GM18951 (cell line): Measurements from ENCODE around the gene ARHGAP11A.
"Not testable (repeated sequence)": the region's sequence is repeated elsewhere in the genome, so short reads cannot be mapped to it uniquely, and the experiment has no call there.

Experiments used
- POLR2A ChIP-seq: IDR thresholded peaks from 4 replicates; pipeline ENCODE4 v1.6.1; 2011; ENCODE audit warnings: mild to moderate bottlenecking; ENCODE audit not compliant: insufficient read length, insufficient read depth; ENCODE audit errors: extremely low read depth
- in situ Hi-C: fragments of 300-500 bp; cut with MboI; formaldehyde crosslinking; loops from one replicate; pipeline ENCODE4 v1.12.0; 2022; ENCODE audit warnings: low sequenced_read_pairs, mixed read lengths, inconsistent platforms; ENCODE audit not compliant: unreplicated experiment

The ARHGAP11A gene, protein sequence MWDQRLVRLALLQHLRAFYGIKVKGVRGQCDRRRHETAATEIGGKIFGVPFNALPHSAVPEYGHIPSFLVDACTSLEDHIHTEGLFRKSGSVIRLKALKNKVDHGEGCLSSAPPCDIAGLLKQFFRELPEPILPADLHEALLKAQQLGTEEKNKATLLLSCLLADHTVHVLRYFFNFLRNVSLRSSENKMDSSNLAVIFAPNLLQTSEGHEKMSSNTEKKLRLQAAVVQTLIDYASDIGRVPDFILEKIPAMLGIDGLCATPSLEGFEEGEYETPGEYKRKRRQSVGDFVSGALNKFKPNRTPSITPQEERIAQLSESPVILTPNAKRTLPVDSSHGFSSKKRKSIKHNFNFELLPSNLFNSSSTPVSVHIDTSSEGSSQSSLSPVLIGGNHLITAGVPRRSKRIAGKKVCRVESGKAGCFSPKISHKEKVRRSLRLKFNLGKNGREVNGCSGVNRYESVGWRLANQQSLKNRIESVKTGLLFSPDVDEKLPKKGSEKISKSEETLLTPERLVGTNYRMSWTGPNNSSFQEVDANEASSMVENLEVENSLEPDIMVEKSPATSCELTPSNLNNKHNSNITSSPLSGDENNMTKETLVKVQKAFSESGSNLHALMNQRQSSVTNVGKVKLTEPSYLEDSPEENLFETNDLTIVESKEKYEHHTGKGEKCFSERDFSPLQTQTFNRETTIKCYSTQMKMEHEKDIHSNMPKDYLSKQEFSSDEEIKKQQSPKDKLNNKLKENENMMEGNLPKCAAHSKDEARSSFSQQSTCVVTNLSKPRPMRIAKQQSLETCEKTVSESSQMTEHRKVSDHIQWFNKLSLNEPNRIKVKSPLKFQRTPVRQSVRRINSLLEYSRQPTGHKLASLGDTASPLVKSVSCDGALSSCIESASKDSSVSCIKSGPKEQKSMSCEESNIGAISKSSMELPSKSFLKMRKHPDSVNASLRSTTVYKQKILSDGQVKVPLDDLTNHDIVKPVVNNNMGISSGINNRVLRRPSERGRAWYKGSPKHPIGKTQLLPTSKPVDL

DNA sequence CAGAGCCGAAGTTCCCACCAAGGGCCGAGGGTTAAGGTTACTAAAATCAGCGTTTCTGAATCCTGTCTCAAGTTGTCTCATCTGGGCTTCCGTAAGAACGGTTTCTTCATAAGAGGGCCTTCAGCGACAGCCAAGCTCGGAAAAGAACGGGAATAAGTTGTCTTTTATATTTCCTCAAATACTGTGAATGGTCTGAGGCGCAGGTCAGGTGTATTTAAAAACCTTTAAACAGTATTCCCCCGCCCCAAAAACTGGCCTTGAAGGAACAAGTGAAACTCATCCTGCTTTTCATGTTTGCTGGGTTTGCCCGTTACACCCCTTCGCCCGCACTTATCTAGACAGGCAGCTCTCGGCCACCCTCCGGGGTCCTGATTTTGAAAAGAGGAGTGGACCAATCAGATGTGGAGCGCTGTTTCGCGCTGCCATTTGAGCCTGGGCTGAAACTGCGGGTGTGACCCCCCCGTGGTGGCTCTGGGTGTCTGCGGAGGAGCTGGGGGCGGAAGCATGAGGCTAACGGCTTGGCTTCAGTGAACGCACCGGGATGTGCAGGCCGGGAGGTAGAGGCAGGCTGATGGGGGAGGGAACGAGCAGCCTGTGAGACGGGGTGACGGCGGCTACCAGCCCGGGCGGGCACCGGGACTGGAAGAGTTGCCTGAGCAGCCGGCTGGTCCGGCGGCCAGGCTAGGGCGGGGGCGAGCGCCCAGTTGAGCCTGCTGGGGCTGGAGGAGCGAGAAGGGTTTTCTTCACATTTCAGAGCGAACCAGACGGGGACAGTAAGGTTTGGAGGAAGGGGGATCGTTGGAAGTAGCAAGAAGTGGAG lies at the start of gene ARHGAP11A:
Gene ARHGAP11A, plus strand, starts transcription at position 454 of the 820 bp plus-strand sequence. CDS start 708 bp downstream, outside the sequence.
- in situ Hi-C loops = not testable (repeated sequence)

DNA sequence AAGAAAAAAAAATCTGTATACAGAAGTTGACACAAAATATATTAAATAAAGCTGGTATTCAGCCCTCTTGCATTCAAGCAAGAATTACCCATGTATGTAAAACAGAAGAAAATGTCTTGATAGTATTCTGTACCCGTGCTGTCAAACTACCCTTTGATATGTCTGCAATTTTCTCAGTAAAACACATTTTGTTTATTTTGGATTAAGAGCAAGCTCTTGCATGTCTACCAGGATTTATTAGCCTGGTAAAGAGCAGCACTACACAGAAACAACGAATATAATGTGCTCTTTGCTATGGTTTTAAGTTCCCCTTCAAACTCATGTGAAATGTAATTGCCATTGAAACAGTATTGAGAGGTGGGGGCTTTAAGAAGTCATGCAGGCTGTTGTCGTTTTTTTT lies 46.3 kb upstream of the ARHGAP11A start:
- in situ Hi-C loops = not testable (repeated sequence)

DNA sequence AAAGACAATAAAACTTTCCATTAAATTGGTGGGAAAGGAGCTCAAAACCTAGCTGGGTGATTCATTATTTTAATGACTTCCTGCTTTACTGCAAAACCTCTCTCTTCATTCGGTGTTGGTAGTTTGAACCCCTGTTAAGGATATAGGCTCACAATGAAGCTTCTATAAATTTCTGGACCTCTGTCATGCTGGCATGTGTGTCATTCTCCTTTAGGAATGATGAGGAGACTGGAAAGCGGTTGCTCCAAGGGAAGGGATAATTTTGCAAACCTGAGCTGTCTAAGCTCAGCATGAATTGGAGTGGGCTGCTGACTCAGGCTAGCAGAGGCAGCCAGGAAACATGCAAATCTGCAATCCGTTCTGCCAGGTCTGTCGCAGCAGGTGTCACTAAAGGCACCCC lies 36.8 kb upstream of the ARHGAP11A start:
- in situ Hi-C loops = not testable (repeated sequence)

DNA sequence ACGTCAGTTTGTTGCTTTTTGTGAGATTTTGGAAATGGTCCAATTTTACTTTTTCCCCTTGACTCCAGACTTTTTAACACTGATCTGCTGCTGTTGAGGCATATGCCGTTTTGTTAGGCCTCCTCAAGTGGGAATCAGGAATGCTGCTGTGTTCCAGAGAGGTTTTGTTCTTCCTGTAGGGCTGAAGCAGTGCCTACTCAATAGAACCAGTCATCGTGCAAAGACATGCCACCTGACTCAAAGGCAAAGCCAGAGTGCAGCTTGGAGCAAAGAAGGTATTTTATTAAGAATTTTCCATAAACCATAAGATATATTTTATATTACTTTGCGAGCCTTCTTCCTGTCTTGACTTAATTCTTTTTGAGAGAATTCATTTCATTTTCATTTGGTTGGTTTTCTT lies 29.5 kb upstream of the ARHGAP11A start:
- in situ Hi-C loops = not testable (repeated sequence)

DNA sequence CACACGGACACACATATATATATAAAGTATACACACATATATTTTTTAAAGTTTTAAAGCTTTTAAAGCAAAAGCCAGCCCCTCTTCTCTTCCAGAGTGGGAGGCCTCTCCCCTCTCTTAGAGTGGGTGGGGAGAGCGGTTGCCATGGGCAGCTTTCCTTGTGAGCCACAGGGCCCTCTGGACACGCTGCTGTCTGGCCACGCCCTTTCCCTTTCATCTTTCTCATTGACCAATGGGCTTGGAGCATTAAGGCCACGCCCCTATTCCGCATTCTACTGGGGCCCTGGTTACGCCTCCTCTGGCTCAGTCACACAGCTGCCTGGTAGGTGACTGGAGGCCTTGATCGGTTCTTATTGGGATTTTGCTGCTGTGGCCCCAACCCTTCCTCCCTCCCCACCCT lies 22.2 kb upstream of the ARHGAP11A start, which contains the start of gene GOLGA8N:
Gene GOLGA8N, plus strand, starts transcription at position 306 of the 400 bp plus-strand sequence.
- in situ Hi-C loops = not testable (repeated sequence)

DNA sequence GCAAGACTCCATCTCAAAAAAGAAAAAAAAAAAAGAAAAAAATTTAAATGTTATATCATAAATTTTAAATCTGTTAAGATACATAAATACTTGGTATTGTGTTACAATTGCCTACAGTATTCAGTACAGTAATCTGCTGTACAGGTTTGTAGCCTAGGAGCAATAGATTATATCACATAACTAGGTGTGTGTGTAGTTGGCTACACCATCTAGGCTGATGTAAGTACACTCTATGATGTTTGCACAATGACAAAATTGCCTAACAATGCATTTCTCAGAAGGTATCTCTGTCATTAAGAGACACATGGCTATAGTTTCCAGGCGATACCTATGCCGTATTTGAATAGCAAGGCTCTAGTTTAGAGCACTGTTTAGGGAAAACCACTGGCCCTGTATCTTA lies 5.8 kb upstream of the ARHGAP11A start:
- in situ Hi-C loops = not testable (repeated sequence)

DNA sequence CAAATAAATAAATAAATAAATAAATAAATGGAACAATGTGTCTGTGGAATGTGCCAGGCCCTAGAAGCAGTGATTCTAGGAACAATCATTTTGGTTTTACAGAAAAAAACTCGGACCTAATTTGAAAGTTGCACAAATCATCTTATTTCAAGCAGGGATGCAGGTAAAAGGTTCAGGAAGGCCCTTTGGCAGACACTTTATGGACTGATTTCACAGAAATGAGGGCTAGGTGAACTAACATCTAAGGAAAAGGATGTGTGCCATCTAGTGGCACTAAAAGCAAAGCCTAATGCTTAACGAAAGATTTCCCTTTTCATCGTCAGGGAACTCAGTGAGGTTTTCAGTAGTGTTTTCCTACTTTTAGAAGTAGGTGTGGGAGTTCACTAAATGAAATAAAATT lies 4.6 kb upstream of the ARHGAP11A start:
- in situ Hi-C loops = not testable (repeated sequence)

DNA sequence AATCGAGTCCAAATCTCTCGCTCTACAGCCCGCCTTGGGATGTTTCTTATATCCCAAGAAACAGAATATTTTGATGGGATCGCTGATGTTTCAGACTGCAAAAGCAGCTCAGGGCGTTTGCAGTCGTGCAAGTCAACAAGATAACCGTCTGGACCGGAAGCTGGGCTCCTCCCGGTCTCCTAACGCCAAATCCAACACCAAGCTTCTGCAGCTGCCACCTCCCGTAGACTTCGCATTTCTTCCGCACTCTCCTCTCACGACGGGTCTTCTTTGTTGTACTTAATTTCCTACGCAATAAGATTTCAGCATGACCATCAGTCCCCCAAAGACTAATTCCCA lies 623 bp upstream of the ARHGAP11A start:
- in situ Hi-C loops = not testable (repeated sequence)

DNA sequence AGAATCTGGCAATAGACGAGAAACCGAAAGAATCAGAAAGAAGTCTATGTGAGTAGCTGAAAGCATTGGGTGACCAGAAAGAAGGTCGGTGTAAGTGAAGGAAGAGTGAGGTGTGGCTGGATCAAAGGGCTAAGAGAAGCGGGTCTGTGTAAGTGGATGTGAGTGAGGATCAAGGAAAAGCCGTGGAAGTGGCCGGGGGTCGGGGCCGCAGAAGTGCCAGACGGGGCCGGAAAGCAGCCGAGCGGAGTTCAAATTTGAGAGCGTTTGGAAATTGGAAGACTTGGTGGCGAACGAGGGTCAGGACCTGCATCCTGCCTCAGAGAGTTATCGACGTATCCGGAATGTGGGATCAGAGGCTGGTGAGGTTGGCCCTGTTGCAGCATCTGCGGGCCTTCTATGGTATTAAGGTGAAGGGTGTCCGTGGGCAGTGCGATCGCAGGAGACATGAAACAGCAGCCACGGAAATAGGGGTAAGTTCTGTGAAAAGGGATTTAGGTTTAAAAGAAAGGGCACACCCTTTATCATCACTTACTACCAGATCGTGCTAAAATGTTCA lies 645 bp downstream of the ARHGAP11A start:
- in situ Hi-C loops = not testable (repeated sequence)

DNA sequence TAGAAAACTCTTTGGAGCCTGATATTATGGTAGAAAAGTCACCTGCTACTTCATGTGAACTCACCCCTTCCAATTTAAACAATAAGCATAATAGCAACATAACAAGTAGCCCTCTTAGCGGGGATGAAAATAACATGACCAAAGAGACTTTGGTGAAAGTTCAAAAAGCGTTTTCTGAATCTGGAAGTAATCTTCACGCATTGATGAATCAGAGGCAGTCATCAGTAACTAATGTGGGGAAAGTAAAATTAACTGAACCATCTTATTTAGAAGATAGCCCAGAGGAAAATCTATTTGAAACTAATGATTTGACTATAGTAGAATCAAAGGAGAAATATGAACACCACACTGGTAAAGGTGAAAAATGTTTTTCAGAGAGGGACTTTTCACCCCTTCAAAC lies 21.1 kb downstream of the ARHGAP11A start:
- in situ Hi-C loops = no loop called here
- no peak for TF ChIP-seq POLR2A

DNA sequence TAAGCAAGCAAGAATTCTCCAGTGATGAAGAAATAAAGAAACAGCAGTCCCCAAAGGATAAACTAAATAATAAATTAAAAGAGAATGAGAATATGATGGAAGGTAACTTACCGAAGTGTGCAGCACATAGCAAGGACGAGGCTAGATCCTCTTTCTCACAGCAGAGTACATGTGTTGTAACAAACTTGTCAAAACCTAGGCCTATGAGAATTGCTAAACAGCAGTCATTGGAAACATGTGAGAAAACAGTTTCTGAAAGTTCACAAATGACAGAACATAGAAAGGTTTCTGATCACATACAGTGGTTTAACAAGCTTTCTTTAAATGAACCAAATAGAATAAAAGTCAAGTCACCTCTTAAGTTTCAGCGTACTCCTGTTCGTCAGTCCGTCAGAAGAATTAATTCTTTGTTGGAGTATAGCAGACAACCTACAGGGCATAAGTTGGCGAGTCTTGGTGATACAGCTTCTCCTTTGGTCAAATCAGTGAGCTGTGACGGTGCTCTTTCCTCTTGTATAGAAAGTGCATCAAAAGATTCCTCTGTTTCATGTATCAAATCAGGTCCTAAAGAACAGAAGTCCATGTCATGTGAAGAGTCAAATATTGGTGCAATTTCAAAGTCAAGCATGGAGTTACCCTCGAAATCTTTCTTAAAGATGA lies 21.7 kb downstream of the ARHGAP11A start:
- no peak for TF ChIP-seq POLR2A
- in situ Hi-C loops = no loop called here

DNA sequence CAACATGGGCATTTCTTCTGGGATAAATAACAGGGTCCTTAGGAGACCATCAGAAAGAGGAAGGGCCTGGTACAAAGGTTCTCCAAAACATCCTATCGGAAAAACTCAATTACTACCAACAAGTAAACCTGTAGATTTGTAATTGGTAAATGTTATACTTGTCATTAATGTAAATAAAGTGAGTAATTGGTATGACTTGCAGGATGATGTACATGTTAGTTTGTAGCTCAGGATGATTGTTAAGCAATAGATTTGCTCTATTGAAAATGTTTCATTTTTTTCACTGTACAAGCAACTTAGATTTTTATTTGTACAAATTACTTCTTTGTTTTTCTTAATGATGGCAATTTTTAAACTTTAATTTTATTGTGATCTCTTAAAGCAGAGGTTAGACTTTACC lies 22.4 kb downstream of the ARHGAP11A start:
- no peak for TF ChIP-seq POLR2A
- in situ Hi-C loops = no loop called here

DNA sequence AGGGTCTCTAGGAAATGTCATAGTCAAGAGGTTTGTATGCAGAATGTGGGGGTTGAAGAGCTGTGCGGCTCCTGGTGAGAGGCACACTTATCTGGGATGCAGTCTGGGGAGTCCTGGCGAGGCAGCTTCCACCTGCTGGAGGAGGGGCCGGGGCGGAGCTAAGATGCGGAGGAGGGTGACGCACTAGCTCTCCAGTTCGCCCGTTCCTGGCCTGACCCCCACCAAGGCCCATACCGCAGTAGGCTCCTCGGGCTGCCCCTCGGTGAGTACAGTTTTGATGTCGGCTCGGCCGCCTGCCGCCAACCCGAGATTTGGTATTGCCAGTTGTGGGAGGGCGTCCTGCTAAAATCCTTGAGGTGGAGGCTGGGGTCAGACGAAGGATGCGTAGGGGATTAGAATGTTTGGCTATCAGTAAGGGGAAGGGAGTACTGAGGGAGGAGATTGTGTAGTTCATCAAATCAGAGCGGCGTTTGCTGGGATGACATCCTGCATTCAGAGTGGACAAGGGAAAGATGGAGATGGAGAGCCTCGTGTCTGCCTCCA lies 26.3 kb downstream of the ARHGAP11A start, which contains the start of gene SCG5:
Gene SCG5, plus strand, starts transcription at position 194 of the 543 bp plus-strand sequence. CDS start 1,883 bp downstream, outside the sequence.
- in situ Hi-C loops = no loop called here

More for the DNA sequence above, 26.3 kb downstream of the ARHGAP11A start, which contains the start of gene SCG5:
- TF ChIP-seq POLR2A = no peak
